Activated CD8-positive, alpha-beta memory T cell treated with anti-CD3 and anti-CD28 coated beads for 4 hours (primary cell): ENCODE data around the gene BANF2.
"Not testable (repeated sequence)": the region's sequence is repeated elsewhere in the genome, so short reads cannot be mapped to it uniquely, and the experiment has no call there.

Source experiments
- DNase-seq, 2 donors: peaks; one replicate each; pipeline ENCODE4 v3.0.0-alpha.2; 2020; ENCODE audit warnings: low read depth in 2 of 2

Gene BANF2

DNA sequence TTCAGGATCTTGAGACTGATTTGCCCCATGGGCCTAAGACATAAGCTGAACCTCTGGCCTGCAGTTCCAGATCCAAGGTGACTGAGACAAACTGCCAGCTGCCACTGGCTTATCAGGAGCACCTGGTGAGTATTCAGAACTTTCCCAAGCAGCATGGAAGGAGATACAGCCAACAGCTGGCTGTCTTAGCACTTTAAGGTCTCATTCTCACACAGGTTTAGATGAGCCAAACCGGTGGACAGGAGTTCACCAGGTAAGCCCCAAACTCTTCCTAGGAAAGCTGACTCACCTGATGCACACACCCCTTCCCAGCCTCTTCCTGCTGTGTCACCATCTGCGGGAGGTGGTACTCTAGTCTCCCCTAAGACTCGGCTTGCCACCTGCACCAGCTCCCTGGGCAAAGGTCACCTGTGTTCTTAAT lies at the start of gene BANF2:
TSS of gene BANF2 (plus strand) at position 36 of the 421 bp plus-strand sequence. CDS start 25,060 bp downstream, outside the sequence.
- no peak for DNase-seq

GRCh38 chr20:17650301-17651128 lies 49.3 kb upstream of the BANF2 start:
- no peak for DNase-seq

DNA sequence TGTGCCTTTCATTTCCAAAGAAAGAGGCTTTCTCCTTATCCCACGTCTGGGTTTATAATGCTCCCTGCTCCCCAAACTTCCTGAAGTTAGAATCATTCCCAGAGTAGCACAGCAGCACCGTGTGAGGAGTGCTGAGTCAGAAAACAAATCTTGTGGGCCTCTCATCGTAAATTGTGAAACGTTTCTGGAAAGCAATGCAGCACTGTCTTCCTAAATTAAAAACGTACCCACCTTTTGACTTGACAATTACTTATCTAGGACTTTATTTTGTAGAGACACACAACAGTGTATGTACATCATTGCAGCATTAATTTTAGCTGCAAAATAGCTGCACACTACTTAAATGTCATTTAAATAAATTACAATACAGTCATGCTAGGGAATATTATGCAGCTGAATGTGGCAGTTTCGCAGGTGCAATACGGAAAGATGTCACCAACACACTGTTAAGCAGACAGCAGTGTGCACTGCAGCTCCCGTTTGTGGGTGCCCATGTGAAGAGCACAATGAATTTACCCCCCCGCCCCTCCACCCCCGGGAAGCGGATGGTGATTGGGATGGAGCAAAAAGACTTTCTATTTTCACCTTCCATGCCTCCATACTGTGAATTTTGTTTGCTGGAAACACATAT lies 48.5 kb upstream of the BANF2 start:
- no peak for DNase-seq

GRCh38 chr20:17651760-17652388 lies 47.9 kb upstream of the BANF2 start:
- no peak for DNase-seq

GRCh38 chr20:17652411-17652810 lies 47.4 kb upstream of the BANF2 start:
- DNase-seq, result no peak

DNA sequence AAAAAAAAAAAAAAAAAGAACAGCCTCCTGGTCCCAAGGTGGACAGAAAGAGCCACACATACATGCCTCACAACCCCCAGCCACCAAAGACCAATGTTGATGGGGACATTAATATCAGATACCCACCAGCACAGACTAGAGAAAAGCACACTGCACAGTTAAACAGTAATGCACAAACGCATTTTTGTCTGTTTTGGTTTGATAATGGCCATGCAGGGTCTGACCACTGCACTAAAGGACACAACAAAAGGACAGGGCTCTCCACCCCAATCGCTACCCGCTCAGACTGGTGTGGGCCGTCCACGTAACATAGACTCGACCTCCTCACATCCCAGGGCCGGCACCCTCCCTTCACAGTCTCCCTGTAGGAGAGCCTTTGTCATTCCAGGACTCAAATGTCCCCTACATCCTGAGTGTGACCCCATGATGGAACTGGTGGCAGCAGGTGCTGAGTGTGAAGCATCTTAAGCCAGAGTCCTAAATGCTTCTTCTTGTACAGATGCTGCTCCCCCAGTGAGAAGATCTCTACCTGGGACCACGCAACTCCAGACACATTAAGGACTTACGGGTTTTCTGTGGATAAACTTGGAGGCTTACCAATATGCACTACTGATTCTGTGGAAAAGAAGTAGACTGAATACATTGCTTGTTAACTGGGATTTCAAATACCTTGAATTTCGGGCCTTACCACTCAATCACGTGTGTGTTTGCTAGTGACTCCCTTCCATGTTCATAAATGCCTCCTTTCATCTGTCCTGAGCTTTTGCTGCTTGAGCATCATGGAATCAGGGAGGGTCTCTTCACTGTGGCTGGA lies 45.7 kb upstream of the BANF2 start:
- no peak for DNase-seq

DNA sequence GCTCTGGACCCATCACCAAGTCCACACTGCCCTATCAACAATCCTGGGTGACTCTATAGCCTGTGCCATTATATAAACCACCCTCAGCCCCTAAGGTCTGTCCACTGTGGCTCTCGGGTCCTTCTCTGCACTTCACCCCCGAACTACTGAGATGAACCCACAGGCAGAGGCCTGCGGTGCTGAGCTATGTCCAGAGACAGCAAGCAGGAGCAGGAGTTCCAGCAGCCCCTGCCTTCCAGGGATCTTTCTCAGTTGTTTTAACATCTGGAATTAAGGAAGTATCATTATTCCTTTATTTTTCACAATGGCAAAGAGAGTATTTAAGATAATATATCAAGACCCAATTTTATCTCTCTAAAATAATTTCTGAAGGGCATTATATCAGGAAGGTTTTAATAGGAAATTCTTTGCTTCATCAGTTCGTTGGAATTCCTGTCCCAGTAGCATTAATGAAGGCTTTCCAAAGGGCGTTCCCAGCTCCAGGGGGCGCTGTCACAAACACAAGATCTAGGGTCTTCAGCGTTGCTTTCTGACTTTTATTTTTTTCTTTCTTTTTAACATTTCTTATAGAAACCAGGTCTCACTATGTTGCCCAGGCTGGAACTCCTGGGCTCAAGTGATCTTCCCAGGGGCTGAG lies 45.0 kb upstream of the BANF2 start:
- DNase-seq, result no peak

GRCh38 chr20:17655286-17655651 lies 44.5 kb upstream of the BANF2 start:
- DNase-seq, result no peak

DNA sequence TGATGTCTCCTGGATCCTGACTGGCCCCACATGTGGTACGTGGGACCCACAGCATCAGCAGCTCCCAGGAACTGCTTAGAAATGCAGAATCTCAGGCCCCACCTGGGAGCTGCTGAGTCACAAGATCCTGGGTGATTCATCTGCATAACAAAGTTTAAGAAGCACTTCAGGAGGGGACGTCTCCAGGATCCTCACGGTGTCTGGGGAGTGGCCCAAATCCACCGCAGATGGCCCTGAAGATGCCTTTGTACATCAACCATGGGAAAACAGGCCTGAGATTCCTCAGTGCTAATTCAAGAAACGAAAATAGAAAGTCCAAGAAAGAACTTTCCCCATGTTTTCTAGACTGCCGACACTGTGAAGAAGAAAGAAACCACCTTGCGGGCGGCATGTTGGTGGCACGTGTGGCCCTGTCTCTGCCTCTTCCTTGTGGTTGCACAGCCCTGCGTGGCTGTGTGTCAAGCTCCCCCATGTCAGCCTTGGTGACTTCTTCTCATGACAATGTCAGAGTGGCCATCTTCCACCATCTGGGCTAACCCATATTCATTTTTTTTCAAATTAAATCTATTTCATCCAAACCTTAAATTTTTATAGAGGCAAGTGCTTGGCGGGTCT lies 43.8 kb upstream of the BANF2 start:
- DNase-seq, result no peak

DNA sequence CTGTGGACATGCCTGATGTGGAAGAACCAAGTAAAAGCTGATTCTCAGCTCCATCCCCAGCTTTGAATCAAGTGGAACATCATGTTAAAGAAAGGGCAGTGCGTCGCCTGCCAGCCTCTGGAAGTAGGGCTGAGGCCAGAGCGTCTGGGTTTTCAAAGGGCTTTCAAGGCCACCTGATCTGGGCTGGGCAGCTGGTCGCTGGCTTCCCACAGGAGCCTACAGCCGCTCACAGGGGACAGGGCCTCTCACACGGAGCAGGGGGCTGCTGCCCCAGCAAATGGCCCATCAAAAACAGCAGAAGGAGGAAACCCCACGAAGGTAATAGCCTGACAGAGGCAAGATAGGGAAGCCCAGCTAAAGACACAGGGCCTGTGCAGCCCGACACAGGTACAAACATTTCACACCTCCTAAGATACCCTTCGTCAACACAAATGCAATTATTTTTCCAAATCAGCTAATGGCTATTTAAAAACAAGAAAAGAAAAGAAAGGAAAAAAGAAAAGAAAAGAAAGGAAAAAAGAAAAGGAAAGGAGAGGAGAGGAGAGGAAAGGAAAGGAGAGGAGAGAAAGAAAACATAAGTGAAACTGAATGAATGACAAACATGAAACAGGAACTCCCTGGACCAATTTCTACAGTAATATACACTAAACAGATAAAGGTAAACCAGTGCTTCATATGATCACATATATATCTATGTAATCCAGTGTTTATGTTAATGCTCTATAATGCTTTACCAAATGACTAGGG lies 42.5 kb upstream of the BANF2 start:
- DNase-seq, result no peak

- no peak for DNase-seq
These were observed 41.7 kb upstream of the BANF2 start for GRCh38 chr20:17657898-17658647.

GRCh38 chr20:17658648-17658993 lies 41.1 kb upstream of the BANF2 start:
- no peak for DNase-seq

DNA sequence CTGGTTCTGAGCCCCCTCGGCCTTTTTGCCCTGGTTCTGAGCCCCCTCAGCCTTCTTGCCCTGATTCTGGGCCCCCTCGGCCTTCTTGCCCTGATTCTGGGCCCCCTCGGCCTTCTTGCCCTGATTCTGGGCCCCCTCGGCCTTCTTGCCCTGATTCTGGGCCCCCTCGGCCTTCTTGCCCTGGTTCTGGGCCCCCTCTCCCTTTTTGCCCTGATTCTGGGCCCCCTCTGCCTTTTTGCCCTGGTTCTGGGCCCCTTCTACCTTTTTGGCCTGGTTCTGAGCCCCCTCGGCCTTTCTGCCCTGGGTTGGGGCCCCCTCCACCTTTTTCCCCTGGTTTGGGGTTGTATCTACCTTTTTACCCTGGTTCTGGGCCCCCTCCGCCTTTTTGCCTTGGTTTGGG lies 40.4 kb upstream of the BANF2 start:
- not testable (repeated sequence) for DNase-seq

GRCh38 chr20:17659801-17660200 lies 40.0 kb upstream of the BANF2 start:
- DNase-seq, result no peak

DNA sequence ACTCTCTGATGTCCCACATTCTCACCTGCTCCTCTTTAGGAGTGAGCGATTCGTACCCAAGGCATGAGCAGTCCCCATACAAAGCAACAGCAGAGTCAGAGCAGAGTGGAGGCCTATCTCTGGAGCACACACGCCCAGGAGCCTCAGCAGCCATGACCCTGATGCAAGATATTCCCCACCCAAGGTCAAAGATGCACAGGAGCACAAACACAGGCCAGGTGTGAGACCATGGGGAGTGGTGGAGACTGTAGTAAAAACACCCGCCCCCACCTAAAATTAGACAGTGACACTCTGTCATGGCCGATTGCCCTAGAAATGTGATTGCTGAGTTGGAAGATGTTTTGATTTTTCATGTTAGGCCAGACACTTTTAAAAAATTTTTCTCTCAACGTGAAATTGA lies 39.1 kb upstream of the BANF2 start:
- DNase-seq, result no peak

DNA sequence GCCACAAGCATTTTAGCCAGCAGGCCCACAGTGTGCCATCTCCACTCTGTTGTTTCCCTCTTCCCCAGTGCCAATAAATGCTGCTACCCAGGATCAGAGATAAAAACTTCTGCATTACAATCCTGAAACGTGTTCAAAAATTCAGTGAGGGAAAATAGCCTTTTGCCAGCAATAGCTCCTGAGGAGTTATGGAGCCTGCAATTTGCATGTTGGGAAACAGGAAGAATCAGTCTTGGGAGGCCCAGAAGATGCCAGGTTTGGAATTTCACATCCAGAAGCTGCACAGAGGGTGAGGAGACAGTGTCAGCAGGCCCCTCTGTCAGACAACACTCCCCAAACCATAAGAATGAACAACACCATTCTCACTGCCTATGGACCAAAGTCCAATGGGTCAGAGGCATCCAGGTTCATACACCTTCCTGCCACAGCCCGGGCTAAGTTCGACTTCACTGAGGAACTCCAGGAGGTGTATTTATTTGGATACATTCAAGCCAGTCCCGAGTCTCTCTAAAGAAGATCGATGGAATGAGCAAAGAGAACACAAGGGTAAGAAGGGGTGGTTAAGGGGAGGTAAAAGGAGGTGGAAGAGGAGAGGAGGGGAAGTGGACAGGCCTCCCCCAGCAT lies 38.5 kb upstream of the BANF2 start:
- no peak for DNase-seq

GRCh38 chr20:17662333-17663039 lies 37.3 kb upstream of the BANF2 start:
- no peak for DNase-seq

GRCh38 chr20:17663040-17663399 lies 36.7 kb upstream of the BANF2 start:
- no peak for DNase-seq

GRCh38 chr20:17663486-17663885 lies 36.3 kb upstream of the BANF2 start:
- no peak for DNase-seq
